Colon (tissue), 2 donors: ENCODE measurements around the gene CD300A.
A peak's percentile ranks its signal among the peaks of the same experiment; 100 is the strongest.
"Not testable (repeated sequence)": the region's sequence is repeated elsewhere in the genome, so short reads cannot be mapped to it uniquely, and the experiment has no call there.

Experiments
- FAIRE-seq: peaks from 2 replicates; lab custom pipeline; 2012; peaks lifted over from hg19 to GRCh38; lab: Jason Lieb, UNC
- donor health status: control.
- donor health status: control.

CD300A gene

DNA sequence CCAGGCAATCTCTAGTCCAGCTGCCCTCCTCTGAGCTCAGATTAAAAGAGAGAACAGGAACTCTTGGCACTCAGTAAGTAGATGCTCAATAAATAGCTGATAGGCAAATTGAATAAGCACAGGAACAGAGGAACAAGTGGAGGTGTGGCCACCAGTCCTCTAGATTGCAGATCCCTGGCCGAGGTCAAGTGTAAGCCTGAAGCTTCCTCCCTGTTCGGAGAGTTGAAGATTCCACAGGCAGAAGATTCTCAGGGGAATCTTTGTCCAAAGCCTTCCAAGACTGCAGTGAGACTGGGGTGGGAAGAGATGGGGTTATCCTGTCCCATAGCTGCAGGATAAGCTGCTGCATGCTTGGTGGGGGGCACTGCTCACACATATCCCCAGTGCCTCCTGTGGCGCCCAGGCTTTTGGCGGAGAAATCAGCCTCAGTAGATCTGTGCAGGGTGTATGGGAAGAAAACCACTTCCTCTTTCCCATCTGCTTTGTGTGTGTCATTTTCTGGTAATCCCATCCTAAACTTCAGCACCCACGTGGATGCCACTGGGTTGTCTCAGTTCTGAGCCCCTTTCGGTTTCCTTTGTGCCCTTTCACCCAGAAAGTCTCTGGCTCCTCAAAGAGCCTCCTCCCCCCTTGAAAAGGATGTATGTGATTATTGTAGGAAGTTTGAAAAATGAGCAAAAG is 12.1 kb downstream of the CD300A start:
- no peak for FAIRE-seq

DNA sequence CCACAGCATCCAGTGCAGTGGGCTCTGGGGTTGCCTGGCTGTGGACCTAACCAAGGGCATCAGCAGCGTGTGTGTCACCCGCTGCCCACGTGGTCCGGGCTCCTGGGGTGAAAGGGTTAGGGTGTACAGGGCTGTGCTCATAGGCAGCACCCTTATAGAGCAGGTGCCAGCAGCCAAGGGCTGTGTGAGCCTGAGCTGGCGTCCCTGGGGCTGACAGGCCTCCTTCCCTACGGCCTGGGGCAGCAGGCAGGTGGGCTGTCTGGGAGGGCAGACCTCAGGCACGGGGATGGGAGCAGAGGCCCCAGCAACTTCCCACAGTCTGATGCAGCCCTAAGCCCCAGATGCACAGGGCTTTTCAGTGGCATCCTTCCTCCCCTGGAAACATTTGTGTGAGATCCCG is 13.9 kb downstream of the CD300A start:
- no peak for FAIRE-seq

DNA sequence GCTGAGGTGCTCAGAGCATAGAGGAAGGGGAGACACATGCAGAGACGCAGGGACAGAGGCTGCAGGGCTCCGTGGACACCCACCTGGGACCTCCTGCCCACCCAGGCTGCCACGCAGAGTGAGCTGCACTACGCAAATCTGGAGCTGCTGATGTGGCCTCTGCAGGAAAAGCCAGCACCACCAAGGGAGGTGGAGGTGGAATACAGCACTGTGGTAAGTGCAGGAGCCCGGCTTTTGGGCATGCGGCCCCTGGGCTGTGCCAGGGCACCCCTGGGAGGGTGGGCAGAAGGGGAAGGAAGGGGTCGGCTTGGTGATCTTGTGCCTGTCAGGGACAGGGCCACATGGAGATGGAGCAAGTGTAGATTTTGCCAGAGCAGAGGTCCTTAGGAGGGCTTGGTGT is 15.2 kb downstream of the CD300A start:
- FAIRE-seq, result no peak

DNA sequence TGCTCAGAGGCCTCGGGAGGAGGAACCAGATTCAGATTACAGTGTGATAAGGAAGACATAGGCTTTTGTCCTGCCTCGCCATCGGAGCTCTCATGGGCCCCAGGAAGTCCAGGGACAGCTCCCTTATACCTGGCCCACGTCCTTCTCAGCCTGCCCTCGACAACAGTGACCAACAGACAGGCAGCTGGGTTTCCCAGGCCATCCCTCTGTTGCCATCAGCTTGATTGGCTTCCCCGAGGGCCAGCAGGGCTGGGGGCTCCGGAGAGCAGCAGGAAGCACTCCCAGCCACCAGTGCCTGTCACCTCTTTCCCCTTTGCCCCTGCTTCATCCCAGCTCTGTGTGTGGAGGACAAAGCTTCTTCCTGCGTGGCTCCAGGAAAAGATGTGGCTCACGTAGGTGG is 17.6 kb downstream of the CD300A start:
- no peak for FAIRE-seq

DNA sequence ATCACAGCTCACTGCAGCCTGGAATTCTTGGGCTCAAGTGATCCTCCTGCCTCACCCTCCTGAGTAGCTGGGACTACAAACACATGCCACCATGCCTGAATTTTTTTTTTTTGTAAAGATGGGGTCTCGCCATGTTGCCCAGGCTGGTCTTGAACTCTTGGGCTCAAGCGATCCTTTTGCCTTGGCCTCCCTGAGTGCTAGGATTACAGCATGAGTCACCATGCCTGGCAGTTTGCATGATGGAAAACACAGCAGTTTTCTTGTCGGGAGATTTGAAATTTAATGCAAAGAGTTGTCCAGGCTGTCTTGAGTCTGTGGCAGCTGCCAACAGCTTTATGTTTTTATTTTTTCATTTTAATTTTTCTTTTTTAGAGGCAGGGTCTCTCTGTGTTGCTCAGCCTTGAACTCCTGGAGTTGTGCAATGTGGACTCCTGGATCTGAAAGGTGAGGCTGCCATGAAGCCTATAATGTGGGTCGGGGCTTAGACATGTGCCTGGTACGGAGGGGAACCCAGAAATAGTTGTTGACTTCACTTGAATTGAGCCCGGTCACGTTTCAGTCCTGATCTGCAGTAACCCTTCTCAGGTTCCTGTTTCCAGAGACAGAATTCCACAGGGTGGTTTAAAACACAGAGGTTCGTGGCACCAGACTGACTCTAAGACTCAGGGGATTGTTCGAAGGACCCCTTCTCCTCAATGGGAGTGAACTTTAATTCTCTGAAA is 18.7 kb downstream of the CD300A start:
- no peak for FAIRE-seq

DNA sequence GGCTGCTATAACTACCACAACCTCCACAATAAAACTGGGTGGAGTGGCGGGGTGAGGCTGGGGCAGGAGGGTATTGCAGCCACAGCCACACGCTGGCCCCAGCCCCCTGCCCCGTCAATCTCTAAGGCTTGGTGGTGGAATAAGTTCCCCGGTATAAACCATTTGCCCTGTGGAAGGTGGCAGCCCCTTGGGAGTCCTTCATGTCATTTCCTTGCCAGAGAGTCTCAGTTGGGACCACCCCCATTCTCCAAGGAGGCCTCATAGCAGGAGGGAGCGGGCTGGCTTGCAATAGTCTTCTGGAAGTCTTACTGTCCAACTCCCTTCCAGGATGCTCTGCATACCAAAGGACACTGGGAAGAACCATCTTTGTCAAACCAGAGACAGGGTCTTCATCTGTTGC is 19.4 kb downstream of the CD300A start:
- FAIRE-seq, result no peak

DNA sequence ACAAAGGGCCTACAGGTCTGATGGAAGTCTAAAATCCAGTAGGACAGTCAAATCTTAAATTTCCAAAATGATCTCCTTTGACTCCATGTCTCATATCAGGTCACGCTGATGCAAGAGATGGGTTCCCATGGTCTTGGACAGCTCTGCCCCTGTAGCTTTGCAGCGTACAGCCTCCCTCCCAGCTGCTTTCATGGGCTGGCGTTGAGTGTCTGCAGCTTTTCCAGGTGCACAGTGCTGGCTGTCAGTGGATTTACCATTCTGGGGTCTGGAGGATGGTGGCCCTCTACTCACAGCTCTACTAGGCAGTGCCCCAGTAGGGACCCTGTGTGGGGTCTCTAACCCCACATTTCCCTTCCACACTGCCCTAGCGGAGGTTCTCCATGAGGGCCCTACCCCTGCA is 21.8 kb downstream of the CD300A start:
- not testable (repeated sequence) for FAIRE-seq

DNA sequence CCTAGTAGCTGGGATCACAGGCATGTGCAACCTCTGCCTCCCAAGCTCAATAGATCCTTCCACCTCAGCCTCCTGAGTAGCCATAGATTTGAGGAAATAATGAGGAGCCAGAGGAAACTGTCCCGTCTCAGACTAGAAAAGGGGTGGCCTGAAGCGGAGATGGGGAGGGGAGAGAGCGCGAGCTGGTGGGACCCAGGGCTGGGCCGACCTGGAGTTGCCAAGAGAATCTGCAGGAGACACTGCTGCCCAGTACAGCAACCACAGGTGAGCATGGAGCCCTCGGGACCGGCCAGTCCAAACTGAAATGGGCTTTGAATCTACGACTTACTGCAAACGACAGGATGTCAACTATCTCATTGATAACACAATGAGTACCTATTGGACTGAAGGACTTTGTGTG is 24.3 kb downstream of the CD300A start:
- FAIRE-seq, result no peak

DNA sequence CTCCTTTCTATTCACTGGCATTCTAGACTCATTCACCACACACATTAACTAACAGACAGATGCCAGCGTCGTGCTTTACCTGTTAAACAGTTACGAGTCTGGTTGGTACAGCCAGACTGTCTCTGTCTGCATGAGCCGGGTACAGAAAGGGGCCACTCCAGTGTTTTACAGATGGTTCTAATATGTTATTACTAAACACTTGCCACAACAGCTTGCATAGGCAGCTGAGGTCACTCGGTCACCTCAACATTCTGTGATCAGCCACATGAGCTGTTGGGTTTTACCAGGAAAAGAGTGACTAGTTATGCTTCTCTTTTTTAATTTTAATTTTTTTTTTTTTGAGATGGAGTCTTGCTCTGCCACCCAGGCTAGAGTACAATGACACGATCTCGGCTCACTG is 25.2 kb downstream of the CD300A start:
- FAIRE-seq, result no peak

DNA sequence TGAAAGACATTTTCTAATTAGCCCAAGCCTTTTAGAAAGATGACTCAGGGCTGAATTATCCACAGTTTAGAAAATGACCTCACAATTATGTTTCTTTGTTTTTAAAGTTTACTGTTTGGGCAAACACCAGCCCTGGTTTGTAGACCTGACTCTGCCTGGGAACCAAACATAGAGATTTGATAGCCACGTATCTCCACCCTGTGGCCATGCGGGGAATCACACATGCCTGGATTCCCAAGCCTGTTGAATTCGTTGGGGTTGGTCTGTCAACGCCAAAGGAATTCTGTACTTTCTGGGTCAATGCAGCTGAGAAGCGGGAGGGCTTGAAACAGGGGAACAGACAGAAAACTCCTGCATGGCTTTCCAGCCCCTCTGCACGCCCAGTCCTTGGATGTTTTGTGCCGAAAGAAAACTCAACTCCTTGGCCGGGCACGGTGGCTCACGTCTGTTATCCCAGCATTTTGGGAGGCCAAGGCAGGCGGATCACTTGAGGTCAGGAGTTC is 26.9 kb downstream of the CD300A start:
- FAIRE-seq, result peak; percentile 62

DNA sequence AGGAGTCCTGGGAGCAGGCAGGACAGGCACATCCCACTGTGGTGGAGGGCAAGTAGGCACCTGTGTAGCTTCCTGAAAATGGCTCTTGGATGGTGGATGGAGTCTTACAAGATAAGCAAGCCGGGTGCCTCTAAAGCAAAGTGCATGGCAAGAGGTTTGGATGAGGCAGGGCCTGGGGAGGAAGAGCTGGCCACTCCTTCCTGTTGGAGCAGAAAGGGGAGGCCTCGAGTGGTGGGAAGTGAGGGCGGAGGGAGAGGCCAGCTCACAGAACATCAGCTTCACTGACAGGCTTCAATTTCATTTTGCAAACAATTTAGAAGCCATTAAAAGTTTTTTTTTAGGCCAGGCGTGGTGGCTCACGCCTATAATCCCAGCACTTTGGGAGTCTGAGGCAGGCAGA is 31.0 kb downstream of the CD300A start:
- no peak for FAIRE-seq

DNA sequence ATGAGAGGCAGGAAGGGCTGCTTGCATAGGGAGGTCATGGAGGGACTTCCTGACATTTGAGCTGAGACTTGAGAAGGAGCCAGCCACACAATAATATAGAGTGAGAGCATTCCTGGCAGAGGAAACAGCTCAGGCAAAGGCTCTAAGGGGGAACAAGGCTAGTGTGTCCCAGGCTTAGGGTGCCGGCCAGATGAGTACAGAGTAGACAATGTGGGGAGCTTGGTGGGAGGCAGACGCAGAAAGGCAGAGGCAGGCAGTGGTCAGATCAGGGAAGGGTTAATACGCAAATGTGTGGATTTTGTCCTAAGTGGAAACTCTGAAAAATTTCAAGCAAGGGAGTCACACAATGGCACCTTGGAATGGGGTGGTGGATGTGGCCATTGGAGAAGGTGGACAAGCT is 33.6 kb downstream of the CD300A start:
- no peak for FAIRE-seq

DNA sequence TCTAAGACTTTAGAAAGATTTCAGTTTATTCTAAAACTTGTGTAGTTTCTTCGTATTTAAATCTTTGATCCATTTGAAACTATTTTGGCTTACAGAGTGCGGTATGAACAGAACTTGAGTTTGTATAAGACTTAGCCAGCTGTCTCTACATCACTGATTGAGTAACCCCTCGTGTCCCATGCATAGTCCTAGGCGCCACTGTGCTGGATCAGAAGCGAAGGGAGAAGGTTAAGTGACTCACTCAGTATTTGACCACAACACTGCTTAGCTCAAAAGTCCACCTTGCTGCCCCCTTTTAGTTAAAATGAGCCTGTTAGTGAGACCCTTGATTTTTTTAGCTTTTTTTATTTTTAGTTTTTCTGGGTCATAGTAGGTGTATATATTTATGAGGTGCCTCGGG is 36.4 kb downstream of the CD300A start:
- FAIRE-seq, result no peak

DNA sequence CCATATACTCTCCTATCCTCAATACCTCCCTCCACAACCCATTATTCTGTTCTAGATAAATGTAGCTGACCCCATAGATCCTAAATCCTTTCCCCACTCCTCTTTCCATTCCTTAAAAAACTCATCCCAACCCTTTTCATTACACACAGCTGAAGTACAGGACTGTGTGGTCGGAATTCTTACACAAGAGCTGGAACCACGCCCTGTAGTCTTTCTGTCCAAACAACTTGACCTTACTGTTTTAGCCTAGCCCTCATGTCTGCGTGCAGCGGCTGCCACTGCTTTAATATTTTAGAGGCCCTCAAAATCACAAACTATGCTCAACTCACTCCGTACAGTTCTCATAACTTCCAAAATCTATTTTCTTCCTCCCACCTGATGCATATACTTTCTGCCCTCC is 37.5 kb downstream of the CD300A start:
- not testable (repeated sequence) for FAIRE-seq

DNA sequence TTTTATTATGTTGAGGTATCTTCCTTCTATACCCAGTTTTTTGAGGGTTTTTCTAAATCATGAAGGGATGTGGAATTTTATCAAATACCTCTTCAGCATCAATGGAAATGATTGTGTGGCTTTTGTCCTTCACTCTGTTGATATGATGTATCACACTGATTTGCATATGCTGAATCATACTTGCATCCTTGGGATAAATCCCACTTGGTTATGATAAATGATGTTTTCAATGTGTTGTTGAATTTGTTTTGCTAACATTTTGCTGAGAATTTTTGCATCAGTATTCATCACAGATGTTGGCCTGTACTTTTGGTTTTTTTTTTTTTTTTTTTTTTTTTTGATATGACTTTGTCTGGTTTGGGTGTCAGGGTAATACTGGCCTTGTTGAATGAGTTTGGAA is 41.7 kb downstream of the CD300A start:
- FAIRE-seq, result no peak

DNA sequence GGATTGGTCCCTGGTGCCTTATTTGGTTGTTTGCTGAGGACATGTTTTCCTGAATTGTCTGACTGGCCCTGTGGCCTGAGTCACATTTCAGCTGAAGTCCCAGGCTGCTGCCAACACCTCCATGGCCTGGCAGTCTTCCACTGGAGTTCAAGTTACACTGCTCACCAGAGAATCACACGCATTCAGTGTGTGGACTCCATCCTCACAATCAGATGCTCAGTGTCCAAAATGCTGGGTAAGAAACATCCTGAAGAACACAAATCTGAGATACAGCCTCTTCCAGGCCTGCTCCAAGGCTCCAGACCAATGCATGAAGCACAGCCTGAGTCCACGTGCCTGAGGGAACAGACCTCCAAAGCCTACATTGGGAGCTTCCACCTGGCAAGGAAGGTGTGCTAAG is 45.6 kb downstream of the CD300A start:
- FAIRE-seq, result no peak

DNA sequence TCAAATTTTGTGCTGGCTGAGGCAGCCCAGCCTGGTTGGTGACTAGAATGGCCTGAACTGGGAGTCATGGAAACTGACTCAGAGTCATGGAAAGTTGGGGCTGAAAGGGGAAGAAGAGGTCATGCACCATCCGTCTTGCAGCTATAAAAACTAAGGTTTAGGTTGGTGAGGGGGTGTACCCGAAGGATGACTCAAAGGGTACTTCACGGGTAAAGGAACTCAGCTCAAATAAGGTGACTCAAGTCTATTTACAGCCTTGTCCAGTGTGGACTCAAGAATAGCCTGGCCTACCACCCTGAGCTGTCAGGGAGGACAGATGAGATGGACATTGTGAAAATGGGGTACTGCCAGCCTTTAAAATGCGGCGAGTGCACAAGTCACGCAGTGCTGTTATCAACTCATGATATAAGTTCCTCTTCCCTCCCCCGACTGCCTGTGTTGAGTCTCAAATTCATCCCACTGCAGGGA is 46.2 kb downstream of the CD300A start:
- FAIRE-seq, result no peak

DNA sequence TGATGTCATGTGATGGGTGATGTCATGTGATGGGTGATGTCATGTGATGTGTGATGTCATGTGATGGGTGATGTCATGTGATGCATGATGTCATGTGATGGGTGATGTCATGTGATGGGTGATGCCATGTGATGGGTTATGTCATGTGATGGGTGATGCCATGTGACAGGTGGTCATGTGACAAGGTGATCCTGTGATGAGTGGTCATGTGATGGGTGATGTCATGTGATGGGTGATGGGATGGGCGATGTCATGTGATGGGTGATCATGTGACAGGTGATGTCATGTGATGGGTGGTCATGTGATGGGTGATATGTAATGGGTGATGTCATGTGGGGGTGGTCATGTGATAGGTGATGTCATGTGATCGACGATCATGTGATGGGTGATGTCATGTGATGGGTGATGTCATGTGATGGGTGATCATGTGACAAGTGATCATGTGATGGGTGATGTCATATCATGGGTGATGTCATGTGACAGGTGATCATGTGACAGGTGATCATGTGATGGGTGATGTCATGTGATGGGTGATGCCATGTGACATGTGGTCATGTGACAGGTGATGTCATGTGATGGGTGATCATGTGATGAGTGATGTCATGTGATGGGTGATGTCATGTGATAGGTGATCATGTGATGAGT is 47.7 kb downstream of the CD300A start:
- FAIRE-seq, result no peak

DNA sequence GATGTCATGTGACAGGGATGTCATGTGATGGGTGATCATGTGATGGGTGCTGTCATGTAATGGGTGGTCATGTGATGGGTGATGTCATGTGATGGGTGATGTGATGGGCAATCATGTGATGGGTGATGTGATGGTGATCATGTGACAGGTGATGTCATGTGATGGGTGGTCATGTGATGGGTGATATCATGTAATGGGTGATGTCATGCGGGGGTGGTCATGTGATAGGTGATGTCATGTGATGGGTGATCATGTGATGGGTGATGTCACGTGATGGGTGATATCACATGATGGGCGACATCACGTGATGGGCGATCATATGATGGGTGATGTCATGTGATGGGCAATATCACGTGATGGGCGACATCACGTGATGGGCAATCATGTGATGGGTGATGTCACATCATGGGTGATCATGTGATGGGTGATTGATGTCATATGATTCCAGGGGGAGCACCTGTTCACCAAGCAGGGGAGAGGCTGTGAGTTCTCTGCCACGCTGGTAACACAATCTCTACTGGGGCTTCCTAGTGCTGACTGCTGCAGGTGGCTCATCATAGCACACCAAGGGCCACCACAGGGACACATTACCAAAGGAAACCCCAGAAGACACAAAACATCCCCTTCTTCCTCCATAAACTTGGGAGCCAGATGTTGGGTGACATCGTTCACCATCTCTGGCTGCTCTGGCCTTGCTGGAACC is 48.3 kb downstream of the CD300A start:
- FAIRE-seq, result no peak

DNA sequence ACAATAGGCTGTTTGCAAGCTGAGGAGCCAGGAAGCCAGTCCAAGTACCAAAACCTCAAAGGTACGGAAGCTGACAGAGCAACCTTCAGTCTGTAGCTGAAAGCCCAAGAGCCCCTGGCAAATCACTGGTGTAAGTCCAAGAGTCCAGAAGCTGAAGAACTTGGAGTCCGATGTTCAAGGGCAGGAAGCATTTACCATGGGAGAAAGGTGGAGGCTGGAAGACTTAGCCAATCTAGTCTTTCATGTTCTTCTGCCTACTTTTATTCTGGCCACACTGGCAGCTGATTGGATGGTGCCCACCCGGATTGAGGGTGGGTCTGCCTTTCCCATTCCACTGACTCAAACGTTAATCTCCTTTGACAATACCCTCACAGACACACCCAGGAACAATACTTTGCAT is 49.5 kb downstream of the CD300A start:
- no peak for FAIRE-seq

DNA sequence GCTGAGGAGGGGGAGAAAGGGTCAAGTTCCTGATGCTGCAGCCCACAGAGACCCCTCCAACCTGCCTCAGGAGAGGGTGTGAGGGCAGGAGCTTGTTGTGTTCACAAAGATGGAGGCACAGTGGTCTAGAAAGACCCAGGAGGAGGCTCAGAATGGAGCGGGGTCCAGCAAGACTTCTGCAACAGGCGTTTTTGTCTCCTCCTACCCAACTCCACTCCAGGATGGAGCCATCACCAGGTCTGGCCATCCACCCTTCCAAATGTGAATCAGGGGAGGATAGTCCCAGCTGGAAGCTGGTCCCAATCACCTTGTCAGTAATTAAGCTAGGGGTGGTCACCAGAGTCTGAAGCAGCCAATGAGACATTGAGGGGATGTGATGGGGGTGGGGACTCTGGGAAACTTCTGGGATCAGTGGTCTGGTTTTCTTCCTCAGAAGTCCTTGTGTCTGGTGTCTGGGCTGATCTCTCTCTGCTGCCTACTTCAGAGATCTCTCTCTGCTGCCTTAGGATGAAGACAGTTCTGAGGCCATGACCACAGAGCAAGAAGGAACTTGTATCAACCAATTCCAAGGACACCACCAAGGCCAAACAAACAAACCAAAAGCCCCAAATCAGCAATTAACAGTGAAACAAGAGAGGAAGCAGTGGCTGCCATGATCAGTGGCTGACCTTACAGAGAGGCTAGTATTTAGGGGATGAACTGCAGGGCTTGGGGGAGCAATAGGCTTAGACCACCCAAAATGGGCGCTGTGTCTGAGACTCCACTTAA is 50.3 kb downstream of the CD300A start:
- no peak for FAIRE-seq
